SU-DHL-6 (cell line): ENCODE data around the gene ZNF699.

ENCODE experiments used
- H2AFZ ChIP-seq: fragments of 200-600 bp; sonication (generic); 2 replicates; pipeline ENCODE4 v1.6.1; 2014; ENCODE audit warnings: low read depth, mild to moderate bottlenecking, moderate library complexity, mixed read lengths, antibody characterized with exemption, low read length; ENCODE audit not compliant: severe bottlenecking
- H3F3A ChIP-seq: fragments of 200-600 bp; shearing (Covaris generic); 2 replicates; pipeline ENCODE4 v1.6.0; 2016; ENCODE audit warnings: antibody characterized with exemption, mild to moderate bottlenecking; ENCODE audit not compliant: insufficient read depth
- H3K27ac ChIP-seq: fragments of 200-600 bp; sonication (generic); 2 replicates; pipeline ENCODE4 v1.5.1; 2016; ENCODE audit warnings: low read depth, mild to moderate bottlenecking, low read length, moderate library complexity, mixed read lengths
- H3K27me3 ChIP-seq: fragments of 200-600 bp; sonication (generic), shearing (Covaris generic); 2 replicates; pipeline ENCODE4 v1.6.0; 2014; ENCODE audit warnings: mild to moderate bottlenecking, low read length
- H3K36me3 ChIP-seq: fragments of 200-600 bp; sonication (generic); 2 replicates; pipeline ENCODE4 v1.6.1; 2014; ENCODE audit warnings: mild to moderate bottlenecking, low read length, mixed read lengths
- H3K4me2 ChIP-seq: fragments of 300-600, 200-600 bp; shearing (Covaris generic), sonication (generic); 2 replicates; pipeline ENCODE4 v1.6.0; 2014; ENCODE audit warnings: low read length, low read depth, mild to moderate bottlenecking; ENCODE audit not compliant: poor library complexity, severe bottlenecking
- H3K4me3 ChIP-seq: fragments of 200-600 bp; sonication (generic); 2 replicates; pipeline ENCODE4 v1.5.1; 2014; ENCODE audit warnings: antibody characterized with exemption, low read length, mild to moderate bottlenecking, mixed read lengths; ENCODE audit not compliant: insufficient read depth, poor library complexity, severe bottlenecking
- H3K79me2 ChIP-seq: fragments of 200-600 bp; sonication (generic); 2 replicates; pipeline ENCODE4 v1.6.1; 2014; ENCODE audit warnings: mild to moderate bottlenecking, low read length, moderate library complexity; ENCODE audit not compliant: insufficient read depth
- H3K9ac ChIP-seq: fragments of 200-600 bp; sonication (generic); 2 replicates; pipeline ENCODE4 v1.7.0; 2014; ENCODE audit warnings: mild to moderate bottlenecking, low read length
- H3K9me2 ChIP-seq: fragments of 200-600 bp; sonication (generic); replicated peaks from 2 replicates; pipeline ENCODE4 v1.6.1; 2014; ENCODE audit warnings: low read length; ENCODE audit not compliant: insufficient read depth
- H3K9me3 ChIP-seq: fragments of 200-600 bp; sonication (generic); 2 replicates; pipeline ENCODE4 v1.6.1; 2014; ENCODE audit warnings: low read length, mixed read lengths; ENCODE audit not compliant: insufficient read depth
- H4K20me1 ChIP-seq: fragments of 200-600 bp; sonication (generic); 2 replicates; pipeline ENCODE4 v1.6.1; 2014; ENCODE audit warnings: low read depth, mild to moderate bottlenecking, antibody characterized with exemption, low read length, moderate library complexity, mixed read lengths
- EZH2phosphoT487 ChIP-seq: fragments of 200-600 bp; sonication (generic), shearing (Covaris generic); conservative IDR thresholded peaks from 2 replicates; pipeline ENCODE4 v1.6.1; 2018; ENCODE audit warnings: mild to moderate bottlenecking, antibody characterized with exemption, low read length, moderate library complexity, mixed read lengths
- TF ChIP-seq, protein P1 (sequence below): fragments of 200-600 bp; sonication (generic); IDR thresholded peaks from one replicate; pipeline ENCODE4 v1.5.1; 2017; ENCODE audit warnings: antibody characterized with exemption, mild to moderate bottlenecking, low read length, moderate library complexity; ENCODE audit not compliant: insufficient read depth, poor library complexity, severe bottlenecking

ZNF699 gene

DNA sequence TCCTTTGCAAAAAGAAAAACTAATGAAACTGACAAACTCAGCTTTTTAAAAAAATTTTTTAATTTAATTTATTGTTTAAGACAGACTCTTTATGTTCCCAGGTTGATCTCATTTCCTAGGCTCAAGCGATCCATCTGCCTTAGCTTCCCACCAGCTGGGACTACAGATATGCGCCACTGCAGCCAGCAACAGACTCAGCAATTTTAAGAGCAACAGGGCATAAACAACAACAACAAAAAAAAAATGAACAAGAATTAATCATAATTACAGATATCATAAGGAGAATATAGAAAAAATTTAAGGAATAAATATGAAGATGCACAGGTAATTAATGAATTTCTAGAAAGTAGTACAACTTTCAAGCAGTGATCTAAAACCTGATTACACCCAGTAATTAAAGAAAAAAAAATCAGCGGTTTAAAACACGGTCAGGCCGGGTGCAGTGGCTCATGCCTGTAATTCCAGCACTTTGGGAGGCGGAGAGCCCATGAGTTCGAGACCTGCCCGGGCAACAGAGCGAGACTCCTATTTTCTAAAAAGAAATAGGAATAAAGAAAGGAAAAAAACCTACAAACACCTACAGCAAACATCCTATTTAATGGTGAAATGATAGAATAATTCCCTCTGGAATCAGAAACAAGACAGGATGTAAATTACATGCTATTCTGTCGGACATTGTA is 1.4 kb downstream of the ZNF699 start:
- 0 out of 2 replicates have a peak, but pooled peaks cover 3% of the 10 kb centered on the region for H3K9me3 ChIP-seq

DNA sequence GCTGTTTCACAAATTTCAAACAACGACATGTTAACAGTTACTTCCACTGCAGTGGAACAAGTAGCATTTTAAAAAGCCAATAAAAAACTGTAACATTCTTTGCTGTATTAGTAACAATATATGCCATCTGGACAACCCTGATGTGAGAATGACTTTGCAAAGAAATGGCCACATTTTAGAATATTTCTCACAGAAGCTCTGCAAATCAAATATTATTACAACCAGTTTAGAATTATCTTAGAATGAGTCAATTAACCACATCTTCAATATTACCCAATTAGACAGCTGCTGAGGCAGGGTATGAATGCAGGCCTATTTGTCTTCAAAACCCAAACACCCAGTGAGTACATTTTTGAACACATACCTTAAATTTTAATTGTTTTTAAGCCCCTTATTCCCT is 3.2 kb downstream of the ZNF699 start:
- Histone ChIP-seq H3K36me3 (peaks cover 5% of the 10 kb centered on the region; the same call in 1 of the 2 replicates), H3F3A (peaks cover 4% of the 10 kb centered on the region; the same call in 1 of the 2 replicates), H4K20me1 (no peaks in the 10 kb centered on the region), H3K27me3 (no peaks in the 10 kb centered on the region), H3K9me3 (no peaks in the 10 kb centered on the region), H3K9ac (no peak overlapping the region), H3K79me2 (peaks cover 14% of the 10 kb centered on the region; the same call in 1 of the 2 replicates), H2AFZ (no peak overlapping the region), H3K27ac (no peak overlapping the region), H3K4me3 (no peak overlapping the region), H3K9me2 (no peaks in the 10 kb centered on the region), H3K4me2 (no peak overlapping the region)
- no peak for TF ChIP-seq EZH2phosphoT487
- TF ChIP-seq, protein P1, sequence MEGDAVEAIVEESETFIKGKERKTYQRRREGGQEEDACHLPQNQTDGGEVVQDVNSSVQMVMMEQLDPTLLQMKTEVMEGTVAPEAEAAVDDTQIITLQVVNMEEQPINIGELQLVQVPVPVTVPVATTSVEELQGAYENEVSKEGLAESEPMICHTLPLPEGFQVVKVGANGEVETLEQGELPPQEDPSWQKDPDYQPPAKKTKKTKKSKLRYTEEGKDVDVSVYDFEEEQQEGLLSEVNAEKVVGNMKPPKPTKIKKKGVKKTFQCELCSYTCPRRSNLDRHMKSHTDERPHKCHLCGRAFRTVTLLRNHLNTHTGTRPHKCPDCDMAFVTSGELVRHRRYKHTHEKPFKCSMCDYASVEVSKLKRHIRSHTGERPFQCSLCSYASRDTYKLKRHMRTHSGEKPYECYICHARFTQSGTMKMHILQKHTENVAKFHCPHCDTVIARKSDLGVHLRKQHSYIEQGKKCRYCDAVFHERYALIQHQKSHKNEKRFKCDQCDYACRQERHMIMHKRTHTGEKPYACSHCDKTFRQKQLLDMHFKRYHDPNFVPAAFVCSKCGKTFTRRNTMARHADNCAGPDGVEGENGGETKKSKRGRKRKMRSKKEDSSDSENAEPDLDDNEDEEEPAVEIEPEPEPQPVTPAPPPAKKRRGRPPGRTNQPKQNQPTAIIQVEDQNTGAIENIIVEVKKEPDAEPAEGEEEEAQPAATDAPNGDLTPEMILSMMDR: no peak

More for the DNA sequence above, 1.4 kb downstream of the ZNF699 start:
- H3F3A ChIP-seq: peaks cover 4% of the 10 kb centered on the region; the same call in 1 of the 2 replicates
- H3K27me3 ChIP-seq: no peaks in the 10 kb centered on the region
- H3K4me3 ChIP-seq: peak overlapping the region; percentile 77
- no peaks in the 10 kb centered on the region for H3K9me2 ChIP-seq
- no peaks in the 10 kb centered on the region for H3K36me3 ChIP-seq
- peak overlapping the region; percentile 83 for H3K9ac ChIP-seq
- peak overlapping the region; percentile 87 for H3K4me2 ChIP-seq
- H4K20me1 ChIP-seq: no peaks in the 10 kb centered on the region
- TF ChIP-seq, protein P1: no peak
- no peak for TF ChIP-seq EZH2phosphoT487
- H3K79me2 ChIP-seq: peaks cover 14% of the 10 kb centered on the region; the same call in 1 of the 2 replicates
- no peak overlapping the region for H2AFZ ChIP-seq
- no peak overlapping the region for H3K27ac ChIP-seq

DNA sequence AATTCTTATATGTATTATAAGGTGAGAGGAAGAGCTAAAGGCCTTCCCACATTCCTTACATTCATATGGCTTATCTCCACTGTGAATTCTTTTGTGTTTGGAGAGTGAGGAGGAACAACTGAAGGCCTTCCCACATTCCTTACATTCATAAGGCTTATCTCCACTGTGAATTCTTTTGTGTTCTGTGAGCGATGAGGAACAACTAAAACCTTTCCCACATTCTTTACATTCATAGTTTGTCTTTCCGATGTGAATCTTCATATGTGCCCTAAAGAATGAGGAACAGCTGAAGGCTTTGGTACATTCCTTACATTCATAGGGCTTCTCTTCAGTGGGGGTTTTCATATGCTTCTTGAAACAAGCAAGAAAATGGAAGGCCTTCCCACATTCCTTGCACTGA is 13.3 kb downstream of the ZNF699 start:
- H3K27ac ChIP-seq: no peak overlapping the region
- H3K4me3 ChIP-seq: no peak overlapping the region
- no peak overlapping the region for H3K4me2 ChIP-seq
- TF ChIP-seq, protein P1: no peak
- TF ChIP-seq EZH2phosphoT487: no peak
- peaks cover 36% of the 10 kb centered on the region; the same call in 1 of the 2 replicates for H3K9me3 ChIP-seq
- no peaks in the 10 kb centered on the region for H3K79me2 ChIP-seq
- no peaks in the 10 kb centered on the region for H3K27me3 ChIP-seq
- no peak overlapping the region for H3K9ac ChIP-seq
- H3K9me2 ChIP-seq: no peaks in the 10 kb centered on the region
- peaks cover 49% of the 10 kb centered on the region for H3K36me3 ChIP-seq
- no peak overlapping the region for H2AFZ ChIP-seq
- no peaks in the 10 kb centered on the region for H4K20me1 ChIP-seq
- no peaks in the 10 kb centered on the region for H3F3A ChIP-seq
